ENCODE data around the gene CWC27.

CWC27 gene

GRCh38 chr5:64947031-64947430 is 178.3 kb downstream of the CWC27 start (continued):
- TF ChIP-seq, protein P1, sequence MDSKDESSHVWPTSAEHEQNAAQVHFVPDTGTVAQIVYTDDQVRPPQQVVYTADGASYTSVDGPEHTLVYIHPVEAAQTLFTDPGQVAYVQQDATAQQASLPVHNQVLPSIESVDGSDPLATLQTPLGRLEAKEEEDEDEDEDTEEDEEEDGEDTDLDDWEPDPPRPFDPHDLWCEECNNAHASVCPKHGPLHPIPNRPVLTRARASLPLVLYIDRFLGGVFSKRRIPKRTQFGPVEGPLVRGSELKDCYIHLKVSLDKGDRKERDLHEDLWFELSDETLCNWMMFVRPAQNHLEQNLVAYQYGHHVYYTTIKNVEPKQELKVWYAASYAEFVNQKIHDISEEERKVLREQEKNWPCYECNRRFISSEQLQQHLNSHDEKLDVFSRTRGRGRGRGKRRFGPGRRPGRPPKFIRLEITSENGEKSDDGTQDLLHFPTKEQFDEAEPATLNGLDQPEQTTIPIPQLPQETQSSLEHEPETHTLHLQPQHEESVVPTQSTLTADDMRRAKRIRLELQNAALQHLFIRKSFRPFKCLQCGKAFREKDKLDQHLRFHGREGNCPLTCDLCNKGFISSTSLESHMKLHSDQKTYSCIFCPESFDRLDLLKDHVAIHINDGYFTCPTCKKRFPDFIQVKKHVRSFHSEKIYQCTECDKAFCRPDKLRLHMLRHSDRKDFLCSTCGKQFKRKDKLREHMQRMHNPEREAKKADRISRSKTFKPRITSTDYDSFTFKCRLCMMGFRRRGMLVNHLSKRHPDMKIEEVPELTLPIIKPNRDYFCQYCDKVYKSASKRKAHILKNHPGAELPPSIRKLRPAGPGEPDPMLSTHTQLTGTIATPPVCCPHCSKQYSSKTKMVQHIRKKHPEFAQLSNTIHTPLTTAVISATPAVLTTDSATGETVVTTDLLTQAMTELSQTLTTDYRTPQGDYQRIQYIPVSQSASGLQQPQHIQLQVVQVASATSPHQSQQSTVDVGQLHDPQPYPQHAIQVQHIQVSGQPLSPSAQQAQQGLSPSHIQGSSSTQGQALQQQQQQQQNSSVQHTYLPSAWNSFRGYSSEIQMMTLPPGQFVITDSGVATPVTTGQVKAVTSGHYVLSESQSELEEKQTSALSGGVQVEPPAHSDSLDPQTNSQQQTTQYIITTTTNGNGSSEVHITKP (tag by site-specific recombination; IDR thresholded peaks at IDR 0.05) = peak; percentile 40; the same call in 1 of the 2 replicates
- TF ChIP-seq ZNF837 (tag by site-specific recombination; IDR thresholded peaks at IDR 0.05) = no peak
- TF ChIP-seq ZNF416 (tag by site-specific recombination; IDR thresholded peaks at IDR 0.05) = no peak
- peak; percentile 15; the same call in 1 of the 2 replicates for TF ChIP-seq TSHZ1 (tag by site-specific recombination; IDR thresholded peaks at IDR 0.05; ENCODE audit: borderline replicate concordance)
- no peak for TF ChIP-seq ZNF626 (tag by site-specific recombination; IDR thresholded peaks at IDR 0.05)
- no peak for TF ChIP-seq ZFP3 (tag by site-specific recombination; IDR thresholded peaks at IDR 0.05; ENCODE audit: low read depth)
- TF ChIP-seq ZNF521 (tag by site-specific recombination; IDR thresholded peaks at IDR 0.05) = no peak
- peak; percentile 53; the same call in 1 of the 2 replicates for TF ChIP-seq KLF10 (tag by site-specific recombination; IDR thresholded peaks at IDR 0.05)
- TF ChIP-seq ZNF600 (tag by site-specific recombination; IDR thresholded peaks at IDR 0.05) = peak; percentile 36; the same call in 1 of the 2 replicates
- no peak for TF ChIP-seq SCRT1 (tag by site-specific recombination; IDR thresholded peaks at IDR 0.05; ENCODE audit: borderline replicate concordance)
- no peak for TF ChIP-seq SP2 (tag by site-specific recombination; IDR thresholded peaks at IDR 0.05)
- TF ChIP-seq ZNF48 (tag by site-specific recombination; IDR thresholded peaks at IDR 0.05) = no peak
- no peak for TF ChIP-seq ZNF654 (tag by site-specific recombination; IDR thresholded peaks at IDR 0.05; ENCODE audit: low read depth)
- peak; percentile 47; the same call in 1 of the 2 replicates for TF ChIP-seq ZXDB (tag by site-specific recombination; IDR thresholded peaks at IDR 0.05)
- no peak for TF ChIP-seq ZNF677 (tag by site-specific recombination; IDR thresholded peaks at IDR 0.05)
- TF ChIP-seq ZNF530 (tag by site-specific recombination; IDR thresholded peaks at IDR 0.05; ENCODE audit: low read depth) = no peak
- no peak for TF ChIP-seq ZNF571 (tag by site-specific recombination; IDR thresholded peaks at IDR 0.05)
- TF ChIP-seq PRDM6 (tag by site-specific recombination; IDR thresholded peaks at IDR 0.05) = peak; percentile 74
- peak; percentile 92 for TF ChIP-seq OSR2 (tag by site-specific recombination; IDR thresholded peaks at IDR 0.05)
- TF ChIP-seq ZNF18 (tag by site-specific recombination; IDR thresholded peaks at IDR 0.05) = peak; percentile 68
- TF ChIP-seq ZBTB20 (tag by site-specific recombination; IDR thresholded peaks at IDR 0.05) = no peak
- TF ChIP-seq ZNF148 (tag by site-specific recombination; IDR thresholded peaks at IDR 0.05; ENCODE audit: borderline replicate concordance) = no peak
- TF ChIP-seq TRIM28 (IDR thresholded peaks at IDR 0.05; ENCODE audit: borderline replicate concordance, low read length) = peak; percentile 97
- no peak for TF ChIP-seq ZNF202 (tag by site-specific recombination; IDR thresholded peaks at IDR 0.05; ENCODE audit: borderline replicate concordance)
- TF ChIP-seq ZNF174 (tag by site-specific recombination; IDR thresholded peaks at IDR 0.05) = no peak
- TF ChIP-seq ZNF184 (tag by site-specific recombination; IDR thresholded peaks at IDR 0.05) = no peak
- no peak for TF ChIP-seq ZNF501 (tag by site-specific recombination; IDR thresholded peaks at IDR 0.05)
- no peak for TF ChIP-seq ZNF426 (tag by site-specific recombination; IDR thresholded peaks at IDR 0.05)
- no peak for TF ChIP-seq ZNF248 (tag by site-specific recombination; IDR thresholded peaks at IDR 0.05)
